ENCODE measurements around the gene TVP23C. TPM values are rescaled to one million over a fixed set of nuclear protein-coding genes. Genes with fewer than 3 reads are reported as not detected.

Gene TVP23C
- total and polyA plus RNA-seq, 2 experiments from 2014 or later = 10.4 to 31.7 TPM

DNA sequence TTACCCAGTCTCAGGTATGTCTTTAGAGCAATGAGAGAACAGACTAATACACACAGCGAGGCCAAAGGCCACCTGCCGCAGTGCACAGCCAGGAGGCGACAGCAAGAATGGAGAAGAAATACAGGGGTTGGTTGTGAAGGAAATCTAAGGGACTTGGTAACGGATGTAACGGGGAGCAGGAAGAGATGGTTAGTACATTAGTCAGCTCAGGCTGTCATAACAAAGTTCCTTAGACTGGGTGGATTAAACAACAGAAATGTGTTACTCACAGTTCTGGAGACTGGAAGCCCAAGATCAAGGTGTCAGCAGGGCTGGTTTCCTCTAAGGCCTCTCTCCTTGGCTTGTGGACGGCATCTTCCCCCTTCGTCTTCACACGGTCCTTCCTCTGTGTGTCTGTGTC lies 47.1 kb downstream of the TVP23C start (continued):
- TF ChIP-seq, protein P1, sequence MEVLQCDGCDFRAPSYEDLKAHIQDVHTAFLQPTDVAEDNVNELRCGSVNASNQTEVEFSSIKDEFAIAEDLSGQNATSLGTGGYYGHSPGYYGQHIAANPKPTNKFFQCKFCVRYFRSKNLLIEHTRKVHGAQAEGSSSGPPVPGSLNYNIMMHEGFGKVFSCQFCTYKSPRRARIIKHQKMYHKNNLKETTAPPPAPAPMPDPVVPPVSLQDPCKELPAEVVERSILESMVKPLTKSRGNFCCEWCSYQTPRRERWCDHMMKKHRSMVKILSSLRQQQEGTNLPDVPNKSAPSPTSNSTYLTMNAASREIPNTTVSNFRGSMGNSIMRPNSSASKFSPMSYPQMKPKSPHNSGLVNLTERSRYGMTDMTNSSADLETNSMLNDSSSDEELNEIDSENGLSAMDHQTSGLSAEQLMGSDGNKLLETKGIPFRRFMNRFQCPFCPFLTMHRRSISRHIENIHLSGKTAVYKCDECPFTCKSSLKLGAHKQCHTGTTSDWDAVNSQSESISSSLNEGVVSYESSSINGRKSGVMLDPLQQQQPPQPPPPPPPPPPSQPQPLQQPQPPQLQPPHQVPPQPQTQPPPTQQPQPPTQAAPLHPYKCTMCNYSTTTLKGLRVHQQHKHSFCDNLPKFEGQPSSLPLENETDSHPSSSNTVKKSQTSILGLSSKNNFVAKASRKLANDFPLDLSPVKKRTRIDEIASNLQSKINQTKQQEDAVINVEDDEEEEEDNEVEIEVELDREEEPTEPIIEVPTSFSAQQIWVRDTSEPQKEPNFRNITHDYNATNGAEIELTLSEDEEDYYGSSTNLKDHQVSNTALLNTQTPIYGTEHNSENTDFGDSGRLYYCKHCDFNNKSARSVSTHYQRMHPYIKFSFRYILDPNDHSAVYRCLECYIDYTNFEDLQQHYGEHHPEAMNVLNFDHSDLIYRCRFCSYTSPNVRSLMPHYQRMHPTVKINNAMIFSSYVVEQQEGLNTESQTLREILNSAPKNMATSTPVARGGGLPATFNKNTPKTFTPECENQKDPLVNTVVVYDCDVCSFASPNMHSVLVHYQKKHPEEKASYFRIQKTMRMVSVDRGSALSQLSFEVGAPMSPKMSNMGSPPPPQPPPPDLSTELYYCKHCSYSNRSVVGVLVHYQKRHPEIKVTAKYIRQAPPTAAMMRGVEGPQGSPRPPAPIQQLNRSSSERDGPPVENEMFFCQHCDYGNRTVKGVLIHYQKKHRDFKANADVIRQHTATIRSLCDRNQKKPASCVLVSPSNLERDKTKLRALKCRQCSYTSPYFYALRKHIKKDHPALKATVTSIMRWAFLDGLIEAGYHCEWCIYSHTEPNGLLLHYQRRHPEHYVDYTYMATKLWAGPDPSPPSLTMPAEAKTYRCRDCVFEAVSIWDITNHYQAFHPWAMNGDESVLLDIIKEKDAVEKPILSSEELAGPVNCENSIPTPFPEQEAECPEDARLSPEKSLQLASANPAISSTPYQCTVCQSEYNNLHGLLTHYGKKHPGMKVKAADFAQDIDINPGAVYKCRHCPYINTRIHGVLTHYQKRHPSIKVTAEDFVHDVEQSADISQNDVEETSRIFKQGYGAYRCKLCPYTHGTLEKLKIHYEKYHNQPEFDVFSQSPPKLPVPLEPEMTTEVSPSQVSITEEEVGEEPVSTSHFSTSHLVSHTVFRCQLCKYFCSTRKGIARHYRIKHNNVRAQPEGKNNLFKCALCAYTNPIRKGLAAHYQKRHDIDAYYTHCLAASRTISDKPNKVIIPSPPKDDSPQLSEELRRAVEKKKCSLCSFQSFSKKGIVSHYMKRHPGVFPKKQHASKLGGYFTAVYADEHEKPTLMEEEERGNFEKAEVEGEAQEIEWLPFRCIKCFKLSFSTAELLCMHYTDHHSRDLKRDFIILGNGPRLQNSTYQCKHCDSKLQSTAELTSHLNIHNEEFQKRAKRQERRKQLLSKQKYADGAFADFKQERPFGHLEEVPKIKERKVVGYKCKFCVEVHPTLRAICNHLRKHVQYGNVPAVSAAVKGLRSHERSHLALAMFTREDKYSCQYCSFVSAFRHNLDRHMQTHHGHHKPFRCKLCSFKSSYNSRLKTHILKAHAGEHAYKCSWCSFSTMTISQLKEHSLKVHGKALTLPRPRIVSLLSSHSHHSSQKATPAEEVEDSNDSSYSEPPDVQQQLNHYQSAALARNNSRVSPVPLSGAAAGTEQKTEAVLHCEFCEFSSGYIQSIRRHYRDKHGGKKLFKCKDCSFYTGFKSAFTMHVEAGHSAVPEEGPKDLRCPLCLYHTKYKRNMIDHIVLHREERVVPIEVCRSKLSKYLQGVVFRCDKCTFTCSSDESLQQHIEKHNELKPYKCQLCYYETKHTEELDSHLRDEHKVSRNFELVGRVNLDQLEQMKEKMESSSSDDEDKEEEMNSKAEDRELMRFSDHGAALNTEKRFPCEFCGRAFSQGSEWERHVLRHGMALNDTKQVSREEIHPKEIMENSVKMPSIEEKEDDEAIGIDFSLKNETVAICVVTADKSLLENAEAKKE (CRISPR knock-in tag; IDR thresholded peaks at IDR 0.05) = no peak
- TF ChIP-seq JUNB (IDR thresholded peaks at IDR 0.05; ENCODE audit: unreplicated experiment) (no peak), NANOG (IDR thresholded peaks at IDR 0.05; ENCODE audit: borderline replicate concordance) (no peak), ZNF114 (CRISPR knock-in tag; IDR thresholded peaks at IDR 0.05) (no peak), EZH2phosphoT487 (IDR thresholded peaks at IDR 0.05; ENCODE audit: unreplicated experiment) (no peak), POLR2AphosphoS5 (IDR thresholded peaks at IDR 0.05; ENCODE audit: low read depth) (no peak)
- TF ChIP-seq, protein P2, sequence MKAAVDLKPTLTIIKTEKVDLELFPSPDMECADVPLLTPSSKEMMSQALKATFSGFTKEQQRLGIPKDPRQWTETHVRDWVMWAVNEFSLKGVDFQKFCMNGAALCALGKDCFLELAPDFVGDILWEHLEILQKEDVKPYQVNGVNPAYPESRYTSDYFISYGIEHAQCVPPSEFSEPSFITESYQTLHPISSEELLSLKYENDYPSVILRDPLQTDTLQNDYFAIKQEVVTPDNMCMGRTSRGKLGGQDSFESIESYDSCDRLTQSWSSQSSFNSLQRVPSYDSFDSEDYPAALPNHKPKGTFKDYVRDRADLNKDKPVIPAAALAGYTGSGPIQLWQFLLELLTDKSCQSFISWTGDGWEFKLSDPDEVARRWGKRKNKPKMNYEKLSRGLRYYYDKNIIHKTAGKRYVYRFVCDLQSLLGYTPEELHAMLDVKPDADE (IDR thresholded peaks at IDR 0.05) = no peak

DNA sequence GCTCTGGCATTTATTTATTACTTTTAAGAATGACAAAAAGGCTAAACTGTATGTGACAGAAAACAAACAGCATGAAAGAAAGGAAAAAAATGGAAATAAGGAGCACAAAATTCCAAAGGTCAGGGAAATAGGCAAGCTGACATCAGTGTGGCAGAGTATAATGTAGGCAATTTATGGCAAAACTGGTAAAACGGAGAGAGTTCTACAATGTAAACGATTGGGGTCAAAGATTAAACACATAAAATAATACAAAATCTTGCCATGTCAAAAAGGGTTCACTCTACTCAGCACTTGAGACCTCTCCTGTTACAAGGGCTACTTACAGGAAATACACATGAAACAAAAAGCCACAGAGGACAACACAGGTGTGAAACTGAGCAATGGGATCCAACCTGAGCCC lies 48.8 kb downstream of the TVP23C start:
- no peak overlapping the region for H3K4me3 Mint-ChIP-seq
- no peaks in the 10 kb centered on the region; the same call in 2 of the 3 replicates for H3K4me1 Mint-ChIP-seq
- ATAC-seq = no peak
- no peak overlapping the region for H3K4me2 ChIP-seq
- H3K79me2 ChIP-seq (replicated peaks; ENCODE audit: insufficient read depth) = no peaks in the 10 kb centered on the region
- H3K27ac ChIP-seq (ENCODE audit: low read depth) = no peak overlapping the region
- peaks cover 5% of the 10 kb centered on the region; the same call in 1 of the 2 replicates for H4K20me1 ChIP-seq (replicated peaks; ENCODE audit: insufficient read depth)
- no peaks in the 10 kb centered on the region for H3K27me3 Mint-ChIP-seq (ENCODE audit: insufficient read depth, low read depth, poor library complexity)
- peaks cover 6% of the 10 kb centered on the region; the same call in 1 of the 2 replicates for H3K36me3 ChIP-seq (ENCODE audit: insufficient read depth)
- H2AFZ ChIP-seq = no peak overlapping the region
- peaks cover 34% of the 10 kb centered on the region for H3K36me3 Mint-ChIP-seq (ENCODE audit: low read depth)
- H3K27me3 ChIP-seq (ENCODE audit: insufficient read depth) = no peaks in the 10 kb centered on the region
- no peaks in the 10 kb centered on the region for H3K9me2 ChIP-seq (ENCODE audit: insufficient read depth)
- no peak for DNase-seq (ENCODE audit: low spot score)
- no peak overlapping the region for H3K4me3 ChIP-seq
- no peaks in the 10 kb centered on the region for H3F3A ChIP-seq (replicated peaks; ENCODE audit: low read depth)
- no peak overlapping the region for H3K27ac Mint-ChIP-seq
- no peaks in the 10 kb centered on the region; the same call in 2 of the 3 replicates for H3K9me3 Mint-ChIP-seq
- no peaks in the 10 kb centered on the region for H3K4me1 ChIP-seq (ENCODE audit: insufficient read depth)
- TF ChIP-seq CREB1 (CRISPR knock-in tag; IDR thresholded peaks at IDR 0.05; ENCODE audit: low read depth) (no peak), ZNF331 (CRISPR knock-in tag; IDR thresholded peaks at IDR 0.05; ENCODE audit: low read depth) (no peak)
- TF ChIP-seq, protein P3, sequence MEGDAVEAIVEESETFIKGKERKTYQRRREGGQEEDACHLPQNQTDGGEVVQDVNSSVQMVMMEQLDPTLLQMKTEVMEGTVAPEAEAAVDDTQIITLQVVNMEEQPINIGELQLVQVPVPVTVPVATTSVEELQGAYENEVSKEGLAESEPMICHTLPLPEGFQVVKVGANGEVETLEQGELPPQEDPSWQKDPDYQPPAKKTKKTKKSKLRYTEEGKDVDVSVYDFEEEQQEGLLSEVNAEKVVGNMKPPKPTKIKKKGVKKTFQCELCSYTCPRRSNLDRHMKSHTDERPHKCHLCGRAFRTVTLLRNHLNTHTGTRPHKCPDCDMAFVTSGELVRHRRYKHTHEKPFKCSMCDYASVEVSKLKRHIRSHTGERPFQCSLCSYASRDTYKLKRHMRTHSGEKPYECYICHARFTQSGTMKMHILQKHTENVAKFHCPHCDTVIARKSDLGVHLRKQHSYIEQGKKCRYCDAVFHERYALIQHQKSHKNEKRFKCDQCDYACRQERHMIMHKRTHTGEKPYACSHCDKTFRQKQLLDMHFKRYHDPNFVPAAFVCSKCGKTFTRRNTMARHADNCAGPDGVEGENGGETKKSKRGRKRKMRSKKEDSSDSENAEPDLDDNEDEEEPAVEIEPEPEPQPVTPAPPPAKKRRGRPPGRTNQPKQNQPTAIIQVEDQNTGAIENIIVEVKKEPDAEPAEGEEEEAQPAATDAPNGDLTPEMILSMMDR (conservative IDR thresholded peaks at IDR 0.05; ENCODE audit: low read depth in 2 of 2) = no peak
- TF ChIP-seq, protein P4, sequence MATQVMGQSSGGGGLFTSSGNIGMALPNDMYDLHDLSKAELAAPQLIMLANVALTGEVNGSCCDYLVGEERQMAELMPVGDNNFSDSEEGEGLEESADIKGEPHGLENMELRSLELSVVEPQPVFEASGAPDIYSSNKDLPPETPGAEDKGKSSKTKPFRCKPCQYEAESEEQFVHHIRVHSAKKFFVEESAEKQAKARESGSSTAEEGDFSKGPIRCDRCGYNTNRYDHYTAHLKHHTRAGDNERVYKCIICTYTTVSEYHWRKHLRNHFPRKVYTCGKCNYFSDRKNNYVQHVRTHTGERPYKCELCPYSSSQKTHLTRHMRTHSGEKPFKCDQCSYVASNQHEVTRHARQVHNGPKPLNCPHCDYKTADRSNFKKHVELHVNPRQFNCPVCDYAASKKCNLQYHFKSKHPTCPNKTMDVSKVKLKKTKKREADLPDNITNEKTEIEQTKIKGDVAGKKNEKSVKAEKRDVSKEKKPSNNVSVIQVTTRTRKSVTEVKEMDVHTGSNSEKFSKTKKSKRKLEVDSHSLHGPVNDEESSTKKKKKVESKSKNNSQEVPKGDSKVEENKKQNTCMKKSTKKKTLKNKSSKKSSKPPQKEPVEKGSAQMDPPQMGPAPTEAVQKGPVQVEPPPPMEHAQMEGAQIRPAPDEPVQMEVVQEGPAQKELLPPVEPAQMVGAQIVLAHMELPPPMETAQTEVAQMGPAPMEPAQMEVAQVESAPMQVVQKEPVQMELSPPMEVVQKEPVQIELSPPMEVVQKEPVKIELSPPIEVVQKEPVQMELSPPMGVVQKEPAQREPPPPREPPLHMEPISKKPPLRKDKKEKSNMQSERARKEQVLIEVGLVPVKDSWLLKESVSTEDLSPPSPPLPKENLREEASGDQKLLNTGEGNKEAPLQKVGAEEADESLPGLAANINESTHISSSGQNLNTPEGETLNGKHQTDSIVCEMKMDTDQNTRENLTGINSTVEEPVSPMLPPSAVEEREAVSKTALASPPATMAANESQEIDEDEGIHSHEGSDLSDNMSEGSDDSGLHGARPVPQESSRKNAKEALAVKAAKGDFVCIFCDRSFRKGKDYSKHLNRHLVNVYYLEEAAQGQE (IDR thresholded peaks at IDR 0.05; ENCODE audit: unreplicated experiment) = no peak
